SH-SY5Y (cell line): ENCODE results near the gene TSPAN18.

Experiments
- GATA2 ChIP-seq: IDR thresholded peaks from 2 replicates; pipeline ENCODE4 v1.6.1; 2011; ENCODE audit warnings: mild to moderate bottlenecking, low read depth, low read length
- GATA3 ChIP-seq: IDR thresholded peaks from 2 replicates; pipeline ENCODE4 v1.6.1; 2011; ENCODE audit warnings: low read depth, mild to moderate bottlenecking, low read length, moderate library complexity

GRCh38 chr11:44825058-44825785 is 98.5 kb downstream of the TSPAN18 start:
- TF ChIP-seq GATA3 (no peak), GATA2 (no peak)
